DMS114 treated with DMSO at 0.1 percent for 48 hours (cell line): ENCODE data around the gene BST1.
A peak's percentile ranks its signal among the peaks of the same experiment; 100 is the strongest.

Experiments used
- DNase-seq: peaks from one replicate; lab custom pipeline; 2025; ENCODE audit not compliant: unreplicated experiment; lab: John Stamatoyannopoulos, UW

The BST1 gene, protein sequence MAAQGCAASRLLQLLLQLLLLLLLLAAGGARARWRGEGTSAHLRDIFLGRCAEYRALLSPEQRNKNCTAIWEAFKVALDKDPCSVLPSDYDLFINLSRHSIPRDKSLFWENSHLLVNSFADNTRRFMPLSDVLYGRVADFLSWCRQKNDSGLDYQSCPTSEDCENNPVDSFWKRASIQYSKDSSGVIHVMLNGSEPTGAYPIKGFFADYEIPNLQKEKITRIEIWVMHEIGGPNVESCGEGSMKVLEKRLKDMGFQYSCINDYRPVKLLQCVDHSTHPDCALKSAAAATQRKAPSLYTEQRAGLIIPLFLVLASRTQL

DNA sequence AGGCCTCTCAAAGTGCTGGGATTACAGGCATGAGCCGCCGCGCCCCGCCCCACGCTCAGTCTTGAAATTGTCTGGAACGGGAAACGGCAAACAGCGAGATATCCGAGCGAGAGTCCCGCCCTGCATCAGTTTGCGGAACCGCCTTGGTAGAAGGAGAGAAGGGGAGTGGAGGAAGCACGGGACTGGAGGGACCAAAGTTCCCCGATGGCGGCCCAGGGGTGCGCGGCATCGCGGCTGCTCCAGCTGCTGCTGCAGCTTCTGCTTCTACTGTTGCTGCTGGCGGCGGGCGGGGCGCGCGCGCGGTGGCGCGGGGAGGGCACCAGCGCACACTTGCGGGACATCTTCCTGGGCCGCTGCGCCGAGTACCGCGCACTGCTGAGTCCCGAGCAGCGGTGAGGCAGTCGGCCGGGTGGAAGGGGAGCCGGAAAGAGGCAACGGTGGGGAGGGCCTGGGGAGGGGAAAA is at the start of gene BST1:
Gene BST1 (plus strand): TSS at position 125 of the 463 bp plus-strand sequence. CDS start 80 bp downstream, at position 205.
- DNase-seq: no peak

DNA sequence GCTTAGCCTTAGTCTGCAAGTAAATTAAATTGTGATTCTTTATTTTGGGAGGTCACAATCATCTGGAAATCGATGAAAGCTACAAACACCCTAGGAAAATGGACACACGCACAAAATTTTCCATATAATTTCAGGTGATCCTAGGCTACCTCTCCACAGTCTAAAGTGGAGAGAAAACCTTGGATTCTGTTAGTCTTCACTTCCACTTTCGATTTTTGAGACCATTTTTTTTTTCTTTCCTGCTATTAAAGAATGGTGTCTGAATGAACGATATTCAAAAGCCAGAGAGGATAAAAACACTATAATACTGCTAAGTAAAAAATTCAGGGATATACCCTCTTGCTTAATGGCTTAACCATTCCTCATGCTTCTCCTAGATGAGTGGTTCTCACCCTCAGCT is 49.4 kb upstream of the BST1 start:
- DNase-seq: no peak

DNA sequence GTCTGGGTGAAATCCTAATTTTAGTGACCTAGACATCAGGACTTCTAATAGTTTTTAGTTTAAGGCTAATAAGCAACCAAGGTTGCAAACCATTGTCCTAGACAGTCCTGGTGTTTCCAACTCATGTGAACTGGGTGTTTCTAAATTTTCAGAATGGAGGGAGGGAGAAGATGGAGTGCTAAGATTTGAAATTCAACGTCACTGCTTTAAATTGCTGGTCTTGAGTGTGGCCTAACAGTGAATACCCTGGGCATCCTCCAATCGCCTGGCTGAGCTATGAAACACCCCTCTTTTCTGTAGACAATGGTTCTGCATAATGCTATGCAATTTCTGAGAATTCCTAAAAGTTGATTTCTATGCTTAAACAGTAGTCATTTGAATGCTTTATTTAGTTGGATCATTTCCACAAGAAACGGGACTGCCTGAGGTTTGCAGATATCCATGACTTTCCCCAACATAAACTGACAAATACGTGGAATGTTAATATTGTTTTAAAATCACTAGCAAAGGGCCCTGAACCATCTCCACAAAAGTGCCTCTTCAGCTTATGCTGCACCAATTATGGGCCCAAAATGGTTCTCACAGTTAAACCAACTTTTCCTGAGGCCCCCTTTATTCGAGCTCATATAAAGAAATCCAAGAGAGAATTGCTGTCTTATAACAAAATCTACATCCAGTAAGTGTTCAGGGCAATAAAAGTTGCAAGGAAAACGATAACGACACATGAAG is 48.8 kb upstream of the BST1 start:
- peak; percentile 59 for DNase-seq

DNA sequence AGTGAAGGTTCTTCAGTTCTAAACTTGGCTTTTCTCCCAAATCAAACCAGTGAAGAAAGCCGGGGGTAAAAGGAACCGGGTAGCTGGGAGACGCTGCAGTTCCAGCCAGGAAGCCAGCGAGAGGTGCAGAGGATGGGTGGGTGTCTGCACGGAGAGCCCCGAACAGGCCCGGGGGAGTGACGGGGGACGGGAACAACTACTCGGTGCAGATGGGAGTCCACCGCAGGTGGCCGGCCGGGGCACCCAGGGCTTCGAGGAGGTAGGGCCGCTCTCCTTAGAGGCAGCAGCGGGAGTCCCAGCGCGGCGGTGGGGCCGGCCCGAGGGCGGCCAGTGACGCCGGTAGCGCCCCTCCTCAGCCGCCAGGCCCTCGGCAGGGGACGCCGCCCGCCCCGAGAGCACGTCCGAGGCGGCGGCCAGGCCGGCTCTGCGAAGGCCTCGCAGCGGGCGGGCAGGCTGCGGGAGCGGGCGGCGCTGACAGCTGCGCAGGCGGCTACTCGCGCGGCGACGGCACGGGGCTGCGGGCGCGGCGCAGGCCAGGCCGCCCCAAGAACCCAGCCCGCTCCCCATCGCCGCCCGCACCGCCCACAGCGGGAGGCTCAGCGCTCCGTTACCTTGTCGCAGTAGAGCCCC is 48.2 kb upstream of the BST1 start:
- no peak for DNase-seq

DNA sequence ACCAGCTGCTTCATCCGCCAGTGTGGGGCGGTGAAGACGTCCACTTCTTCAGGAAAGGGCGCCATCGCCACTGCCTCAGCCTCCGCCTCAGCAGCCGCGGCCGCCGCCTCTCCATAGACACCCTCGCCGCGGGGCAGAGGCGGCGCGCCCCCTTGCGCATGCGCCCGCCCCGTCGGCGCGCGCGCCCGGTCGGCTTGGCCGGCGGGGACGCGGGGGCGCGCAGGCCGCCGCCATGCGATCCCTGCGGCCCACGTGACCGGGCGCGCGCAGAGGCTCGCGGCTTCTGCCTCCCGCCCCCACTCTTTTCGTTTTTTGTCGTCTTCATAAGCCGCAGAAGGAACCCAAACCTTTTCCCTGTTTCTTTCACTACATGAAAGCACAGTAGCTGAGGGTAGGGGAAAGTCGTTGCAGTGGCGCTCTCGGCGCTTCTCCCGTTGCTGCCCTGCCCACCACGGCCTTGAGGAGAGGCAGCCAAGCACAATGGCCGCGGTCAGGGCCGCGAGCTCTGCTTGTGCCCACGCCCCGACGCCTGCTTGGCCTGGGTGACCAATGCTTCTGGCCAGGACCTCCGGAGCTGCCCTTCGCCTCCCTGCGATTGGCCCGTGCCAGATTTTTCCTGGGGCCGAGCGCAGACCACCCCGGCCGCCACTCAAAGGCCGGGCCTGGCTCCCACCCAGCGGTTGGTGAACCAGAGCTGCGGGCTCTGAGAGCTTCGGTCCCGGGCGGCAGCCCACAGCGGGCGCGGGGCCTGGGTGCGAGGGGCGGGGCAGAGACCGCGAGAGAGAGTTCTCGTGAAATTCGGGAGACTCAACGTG is 47.4 kb upstream of the BST1 start, which contains the start of gene FBXL5:
Gene FBXL5 (minus strand): TSS at position 135 of the 815 bp plus-strand sequence. CDS start 70 bp downstream, at position 65.
- DNase-seq: peak; percentile 62

DNA sequence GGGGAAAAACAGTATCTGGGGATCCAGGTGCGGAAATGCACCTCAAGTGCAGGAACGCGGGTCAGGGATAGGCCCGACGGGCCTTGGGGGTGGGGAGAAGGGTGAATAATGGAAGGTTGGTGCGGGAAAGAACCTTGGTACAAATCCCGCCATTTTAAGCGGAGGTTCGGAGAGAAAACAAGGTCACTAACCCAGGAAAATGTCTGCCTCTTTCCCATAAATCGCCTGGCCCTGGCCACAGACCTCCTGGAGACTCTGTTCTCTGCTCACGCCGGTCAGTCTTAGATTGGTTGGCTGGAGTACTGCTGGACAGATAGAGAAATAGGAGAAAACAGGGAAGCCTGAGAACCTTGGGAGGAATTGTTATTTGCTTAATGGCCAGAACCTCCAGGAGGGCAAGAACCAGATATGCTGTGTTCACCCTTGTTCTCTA is 46.8 kb upstream of the BST1 start:
- DNase-seq: peak; percentile 22

DNA sequence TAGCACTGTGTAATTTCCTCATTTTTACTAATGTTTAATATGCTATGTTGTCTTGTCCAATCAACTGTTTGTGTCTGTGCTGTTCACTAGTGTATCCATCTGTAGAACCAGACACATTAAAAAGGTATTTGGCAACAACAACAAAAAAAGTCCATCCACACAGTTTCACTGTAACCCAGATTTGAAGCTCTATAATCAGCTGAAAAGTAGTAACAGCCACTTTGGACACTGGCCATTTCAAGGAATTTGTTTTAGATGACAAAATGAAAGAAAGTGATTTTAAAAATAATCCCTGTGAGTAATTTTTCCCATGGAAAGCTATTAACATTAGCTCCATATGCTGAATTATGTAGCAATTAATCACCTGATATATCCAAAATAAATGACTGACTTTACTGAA is 45.5 kb upstream of the BST1 start:
- no peak for DNase-seq

DNA sequence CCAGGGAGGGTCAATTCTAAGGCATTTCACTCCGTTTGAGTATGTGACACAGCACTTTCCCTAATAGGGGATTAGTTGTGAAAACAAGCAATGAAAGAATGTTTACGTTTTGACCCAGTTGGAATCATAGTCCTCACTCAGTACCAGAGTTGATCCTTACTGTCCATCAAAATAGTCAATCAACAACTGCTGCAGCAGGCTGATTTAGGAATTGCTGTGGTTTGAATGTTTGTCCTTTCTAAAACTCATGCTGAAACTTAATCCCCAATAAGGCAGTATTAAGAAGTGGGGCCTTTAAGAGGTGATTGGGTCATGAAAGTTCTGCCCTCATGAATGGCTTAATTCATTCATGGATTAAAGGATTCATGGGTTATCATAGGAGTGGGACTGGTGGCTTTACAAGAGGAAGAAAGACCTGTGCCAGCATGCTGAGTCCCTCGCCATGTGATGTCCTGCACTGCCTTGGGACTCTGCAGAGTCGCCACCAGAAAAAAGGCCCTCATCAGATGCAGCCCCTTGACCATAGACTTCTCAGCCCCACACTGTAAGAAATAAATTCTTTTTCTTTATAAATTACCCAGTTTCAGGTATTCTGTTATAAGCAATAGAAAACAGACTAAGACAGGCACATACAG is 44.6 kb upstream of the BST1 start:
- DNase-seq: no peak

DNA sequence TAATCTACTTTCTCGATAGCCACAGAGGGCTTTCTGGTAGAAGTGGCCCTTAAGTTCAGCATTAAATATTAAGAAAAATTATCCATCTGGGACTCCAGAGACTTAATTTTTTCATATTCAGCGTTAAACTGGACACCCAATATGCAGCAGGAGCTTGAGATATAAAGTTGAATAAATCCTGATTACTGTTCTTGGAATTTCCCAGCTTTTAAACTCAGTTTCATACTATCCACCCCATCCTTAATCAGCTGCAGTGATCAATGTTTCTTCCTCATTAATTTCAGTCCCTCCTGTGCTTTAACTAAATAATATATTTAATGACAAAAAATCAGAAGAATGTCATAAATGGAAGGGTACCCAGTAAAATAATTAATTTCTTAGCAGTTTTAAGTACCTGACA is 44.1 kb upstream of the BST1 start:
- no peak for DNase-seq

DNA sequence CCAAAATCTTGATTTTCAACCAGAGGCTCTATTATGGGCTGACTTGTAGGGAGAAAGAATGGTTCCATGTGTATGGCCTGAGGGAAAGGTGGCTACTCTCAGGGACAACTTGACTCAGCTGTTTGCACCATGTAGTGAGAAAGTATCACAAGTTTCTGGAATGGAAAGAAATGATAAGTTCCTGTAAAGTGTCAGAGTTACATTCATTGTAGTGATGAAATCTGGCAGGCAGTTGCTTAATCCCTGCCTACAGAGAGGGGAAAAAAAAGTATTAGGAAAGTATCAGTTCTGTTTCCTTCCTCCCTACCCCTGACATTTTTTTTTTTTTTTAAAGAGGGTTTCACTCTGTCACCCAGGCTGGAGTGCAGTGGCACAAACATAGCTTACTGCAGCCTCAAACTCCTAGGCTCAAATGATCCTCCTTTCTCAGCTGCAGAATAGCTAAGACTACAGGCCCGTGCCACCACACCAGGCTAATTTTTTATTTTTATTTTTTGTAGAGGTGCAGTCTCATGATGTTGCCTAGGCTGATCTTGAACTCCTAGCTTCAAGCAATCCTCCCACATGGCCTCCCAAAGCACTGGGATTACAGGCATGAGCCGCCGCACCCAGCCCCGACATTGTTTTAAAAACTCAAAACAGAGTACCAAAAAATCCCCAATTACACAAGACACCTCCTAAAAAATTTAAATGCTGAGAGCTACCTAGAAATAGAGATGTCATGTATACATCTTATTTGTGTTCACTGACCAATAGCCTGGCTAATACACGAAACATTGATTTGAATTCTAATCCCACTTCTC is 42.9 kb upstream of the BST1 start:
- DNase-seq: no peak

DNA sequence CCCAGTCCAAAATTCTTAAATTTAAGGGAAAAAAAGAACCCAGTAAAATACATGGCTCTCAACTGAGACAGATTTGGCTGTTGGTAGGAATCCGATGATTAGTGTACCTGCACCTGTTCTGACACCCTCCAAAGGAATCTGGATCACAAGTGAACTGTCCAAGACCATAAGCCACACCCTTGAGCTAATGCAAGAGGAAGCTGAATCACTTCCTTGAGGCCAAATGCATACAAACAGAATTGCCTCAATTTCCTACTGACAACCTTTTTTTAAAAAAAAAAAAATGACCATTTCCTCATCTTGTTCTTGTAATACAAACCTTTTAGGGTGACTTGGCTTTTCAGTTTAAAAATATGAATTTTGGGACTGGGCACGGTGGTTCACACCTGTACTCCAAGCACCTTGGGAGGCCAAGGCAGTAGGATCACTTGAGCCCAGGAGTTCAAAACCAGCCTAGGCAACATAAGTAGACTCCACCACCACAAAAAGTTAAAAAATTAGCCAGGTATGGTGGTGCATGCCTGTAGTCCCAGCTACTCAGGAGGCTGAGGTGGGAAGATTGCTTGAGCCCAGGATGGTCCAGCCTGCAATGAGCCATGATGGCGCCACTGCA is 37.0 kb upstream of the BST1 start:
- no peak for DNase-seq

DNA sequence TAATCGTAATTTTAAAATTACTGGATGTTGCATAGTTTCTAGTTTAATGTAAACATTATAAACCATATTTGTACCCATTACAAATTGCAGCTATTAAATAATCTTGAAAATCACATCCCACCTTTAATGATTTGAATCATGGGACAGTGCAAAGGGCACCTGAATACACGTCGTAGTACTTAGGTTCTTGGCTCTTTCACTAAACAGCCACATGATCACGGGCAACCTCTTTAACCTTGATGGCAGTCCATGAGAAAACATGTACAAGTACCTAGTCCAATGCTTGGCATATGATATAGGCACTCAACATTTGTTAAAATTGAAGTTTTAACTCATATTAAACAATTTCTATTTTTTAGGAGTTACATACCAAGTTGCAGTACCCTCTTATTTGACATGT is 35.9 kb upstream of the BST1 start:
- no peak for DNase-seq

DNA sequence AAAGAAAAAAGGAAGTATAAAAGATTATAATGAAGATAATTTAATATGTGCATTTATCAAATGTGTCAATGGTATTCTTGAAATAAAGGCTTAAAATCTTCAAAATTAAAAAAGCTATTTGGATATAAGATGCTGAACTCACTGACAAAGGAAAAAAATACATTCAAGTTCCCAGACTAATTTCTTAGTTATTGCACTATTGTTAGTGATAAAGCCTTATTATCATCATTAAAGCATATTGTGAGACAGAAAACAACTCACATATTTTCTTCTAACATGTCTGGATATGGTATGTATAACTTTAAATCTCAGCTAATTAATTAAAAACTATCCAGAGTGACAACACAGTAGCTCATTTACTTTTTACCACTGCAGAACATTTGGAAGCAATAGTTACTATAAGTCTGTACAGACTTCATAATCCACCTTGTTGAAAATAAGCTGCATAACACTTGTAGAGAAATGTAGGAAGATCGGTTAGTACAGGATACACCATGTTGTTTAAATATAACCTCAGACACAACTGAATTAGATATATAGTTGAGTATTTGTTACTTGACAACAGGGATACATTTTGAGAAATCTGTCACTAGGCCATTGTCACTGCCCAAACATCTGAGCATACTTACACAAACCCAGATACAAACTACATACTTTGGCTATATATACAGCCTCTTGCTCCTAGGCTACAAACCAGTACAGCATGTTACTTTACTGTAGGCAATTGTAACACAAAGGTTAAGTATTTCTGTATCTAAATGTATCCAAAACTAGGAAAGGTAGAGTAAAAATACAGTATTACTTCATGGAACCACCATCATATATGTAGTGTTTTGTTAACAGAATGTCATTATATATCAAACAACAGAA is 34.1 kb upstream of the BST1 start:
- no peak for DNase-seq

DNA sequence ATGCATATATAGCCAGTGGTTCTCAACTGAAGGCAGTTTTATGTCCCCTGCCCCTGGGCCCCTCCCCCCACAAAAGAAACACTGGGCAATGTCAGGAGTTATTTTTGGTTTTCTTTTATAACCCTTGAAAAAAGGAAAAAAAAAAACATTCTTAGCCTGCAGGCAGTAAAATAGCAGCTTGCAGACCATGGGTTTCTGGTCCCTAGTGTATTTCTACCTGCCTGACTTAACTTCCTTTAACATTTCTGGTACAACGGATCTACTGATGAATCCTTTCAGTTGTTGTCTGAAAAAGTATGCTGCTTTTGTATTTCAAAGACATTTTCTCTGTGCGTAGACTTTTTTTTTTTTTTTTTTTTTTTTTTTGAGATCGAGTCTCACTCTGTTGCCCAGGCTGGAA is 32.3 kb upstream of the BST1 start:
- DNase-seq: no peak

DNA sequence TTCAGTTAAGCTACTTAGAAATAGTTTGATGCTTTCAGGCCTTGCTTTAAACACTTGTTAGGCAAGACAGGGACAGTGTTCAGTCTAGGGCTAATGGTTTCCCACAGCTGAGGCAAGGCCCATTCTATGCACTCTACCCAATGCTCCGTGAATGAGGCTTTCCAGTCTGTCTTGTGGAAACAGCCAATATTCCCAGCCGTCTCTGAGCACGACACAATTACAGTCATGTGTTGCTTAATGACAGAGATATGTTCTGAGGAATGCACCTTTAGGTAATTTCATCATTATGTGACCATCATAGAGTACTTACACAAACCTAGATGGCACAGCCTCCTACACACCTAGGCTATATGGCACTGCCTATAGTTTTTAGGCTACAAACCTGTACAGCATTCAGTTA is 30.8 kb upstream of the BST1 start:
- no peak for DNase-seq

DNA sequence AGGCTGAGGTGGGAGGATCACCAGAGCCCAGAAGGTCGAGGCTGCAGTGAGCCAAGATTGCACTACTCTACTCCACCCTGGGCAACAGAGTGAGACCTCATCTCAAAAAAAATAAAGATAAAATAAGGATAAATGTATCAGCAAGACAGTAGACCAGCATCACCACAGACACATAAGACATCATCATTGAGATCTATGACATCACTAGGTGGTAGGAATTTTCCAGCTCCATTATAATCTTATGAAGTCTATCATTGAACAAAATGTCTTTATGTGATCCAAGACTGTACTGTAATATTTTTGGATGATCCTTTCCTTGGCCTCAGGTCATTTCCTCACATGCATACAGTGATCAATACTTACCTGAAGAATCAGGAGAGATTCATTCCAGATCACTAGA is 29.5 kb upstream of the BST1 start:
- no peak for DNase-seq

DNA sequence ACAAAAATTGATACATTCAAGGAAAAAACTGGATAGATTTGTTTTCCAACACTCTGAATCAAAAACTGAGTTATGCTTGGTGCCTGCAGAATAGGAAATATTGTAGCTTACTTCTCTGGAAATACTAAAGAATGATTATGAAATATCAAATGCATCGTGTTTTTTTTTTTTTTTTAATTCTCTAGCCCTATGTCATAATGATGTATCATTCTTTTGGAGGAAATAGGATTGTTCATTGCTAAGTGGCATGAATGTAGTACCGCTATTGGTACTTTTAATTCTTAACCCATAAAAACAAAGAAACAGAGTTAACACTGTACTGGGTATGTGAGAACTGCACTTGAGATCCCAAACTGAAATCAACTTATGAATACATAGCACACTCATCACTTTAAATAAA is 28.8 kb upstream of the BST1 start:
- DNase-seq: no peak

DNA sequence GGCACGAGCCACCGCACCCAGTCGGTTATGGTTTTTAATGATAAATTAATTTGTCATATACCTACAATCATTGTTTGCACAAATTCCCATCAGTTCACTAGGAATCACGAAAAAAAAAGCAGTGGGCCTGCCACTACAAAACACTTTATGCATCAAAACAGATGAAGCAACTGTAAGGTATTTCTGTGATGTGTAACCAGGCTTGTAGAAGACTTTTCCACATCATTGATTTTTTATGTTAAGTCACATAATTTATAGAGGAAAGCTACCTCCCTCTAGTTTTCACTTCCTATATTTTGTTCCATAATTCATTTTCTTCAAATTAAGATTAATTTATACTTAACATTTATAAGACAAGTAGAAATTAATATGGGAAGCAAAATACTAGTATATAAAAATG is 27.9 kb upstream of the BST1 start:
- DNase-seq: no peak
